Activated CD8-positive, alpha-beta T cell treated with anti-CD3 and anti-CD28 coated beads for 36 hours (primary cell): Measurements from ENCODE around the gene ARRB1. TPM values are rescaled to one million over a fixed set of nuclear protein-coding genes. Genes with fewer than 3 reads are reported as not detected.

Source experiments
- ATAC-seq: fragments of 200-7000 bp; cut with Tn5 transposase; one replicate; pipeline ENCODE4 v1.10.0; 2021; ENCODE audit warnings: mild to moderate bottlenecking, moderate library complexity
- CTCF ChIA-PET: fragments of 350-600 bp; sonication (Branson Sonifier 250); formaldehyde crosslinking; loops from one replicate; lab custom pipeline; 2021; ENCODE audit warnings: antibody characterized with exemption; lab: Charles Lee
- POLR2A ChIA-PET: fragments of 350-600 bp; sonication (Branson Sonifier 250); formaldehyde crosslinking; loops from one replicate; lab custom pipeline; 2021; ENCODE audit warnings: antibody characterized with exemption; lab: Charles Lee
- DNase-seq: peaks from one replicate; pipeline ENCODE4 v3.0.0-alpha.2; 2020
- H3K27ac Mint-ChIP-seq: one replicate; pipeline ENCODE4 v1.8.0; 2021; ENCODE audit warnings: mild to moderate bottlenecking, mixed read lengths
- H3K27me3 Mint-ChIP-seq: one replicate; pipeline ENCODE4 v1.8.0; 2021; ENCODE audit warnings: mixed read lengths
- H3K36me3 Mint-ChIP-seq: one replicate; pipeline ENCODE4 v1.8.0; 2021; ENCODE audit warnings: low read depth, mixed read lengths
- H3K4me1 Mint-ChIP-seq: one replicate; pipeline ENCODE4 v1.8.0; 2021; ENCODE audit warnings: low read depth, mixed read lengths
- H3K4me3 Mint-ChIP-seq: one replicate; pipeline ENCODE4 v1.8.0; 2021; ENCODE audit warnings: mild to moderate bottlenecking, moderate library complexity, mixed read lengths
- H3K9me3 Mint-ChIP-seq: one replicate; pipeline ENCODE4 v1.8.0; 2021; ENCODE audit warnings: mixed read lengths
- intact Hi-C: fragments of 100-400 bp; cut with micrococcal nuclease; formaldehyde crosslinking; loops from one replicate; pipeline ENCODE4 v1.10.0; 2022
- total RNA-seq, 2 experiments: library from RNA; stranded (reverse); gene quantifications; one replicate each; pipeline ENCODE4 v1.2.3, GENCODE V29; 2021
- TF ChIP-seq, protein P1 (sequence below): fragments of 200-600 bp; IDR thresholded peaks from one replicate; pipeline ENCODE4 v1.8.0; 2022; ENCODE audit warnings: antibody characterized with exemption, mild to moderate bottlenecking

The ARRB1 gene
- total RNA-seq, 2 experiments from 2014 or later: 16.2 to 18.8 TPM

DNA sequence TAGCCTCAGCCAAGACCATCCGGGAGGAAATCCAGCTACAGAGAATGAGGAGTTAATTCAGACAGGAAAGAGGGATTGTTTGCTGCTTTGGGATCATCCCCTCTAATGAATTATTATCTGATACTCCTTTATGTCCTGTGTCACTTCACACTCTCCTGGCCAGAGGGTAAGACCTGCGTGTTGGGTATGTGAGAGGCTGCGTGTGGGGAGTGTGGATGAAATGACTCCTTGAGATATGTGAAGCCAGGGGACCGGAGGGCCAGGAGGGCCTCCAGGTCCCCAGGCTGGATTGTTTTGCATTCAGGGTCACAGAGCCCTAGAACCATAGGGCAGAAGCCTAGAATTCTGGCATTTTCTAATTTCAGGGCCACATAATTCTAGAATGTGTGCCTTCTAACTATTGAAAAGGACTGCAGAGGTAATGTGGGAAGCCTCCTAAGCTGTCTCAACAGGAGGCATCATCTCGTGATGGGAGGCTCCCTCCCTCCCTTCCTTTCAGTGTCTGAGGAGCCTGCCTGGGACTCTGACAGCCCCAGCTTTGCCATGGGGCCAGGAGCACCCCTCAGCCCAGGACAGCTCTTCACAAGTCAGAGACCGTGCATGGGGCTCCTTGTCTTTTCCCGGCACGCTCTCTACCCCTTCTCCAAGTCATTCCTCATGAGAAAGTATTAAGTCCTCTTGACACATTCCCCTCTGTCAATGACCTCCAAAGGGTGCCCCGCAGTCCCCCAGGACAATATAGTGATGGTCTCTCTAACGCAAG, 107.2 kb downstream of the ARRB1 start:
- TF ChIP-seq, protein P1, sequence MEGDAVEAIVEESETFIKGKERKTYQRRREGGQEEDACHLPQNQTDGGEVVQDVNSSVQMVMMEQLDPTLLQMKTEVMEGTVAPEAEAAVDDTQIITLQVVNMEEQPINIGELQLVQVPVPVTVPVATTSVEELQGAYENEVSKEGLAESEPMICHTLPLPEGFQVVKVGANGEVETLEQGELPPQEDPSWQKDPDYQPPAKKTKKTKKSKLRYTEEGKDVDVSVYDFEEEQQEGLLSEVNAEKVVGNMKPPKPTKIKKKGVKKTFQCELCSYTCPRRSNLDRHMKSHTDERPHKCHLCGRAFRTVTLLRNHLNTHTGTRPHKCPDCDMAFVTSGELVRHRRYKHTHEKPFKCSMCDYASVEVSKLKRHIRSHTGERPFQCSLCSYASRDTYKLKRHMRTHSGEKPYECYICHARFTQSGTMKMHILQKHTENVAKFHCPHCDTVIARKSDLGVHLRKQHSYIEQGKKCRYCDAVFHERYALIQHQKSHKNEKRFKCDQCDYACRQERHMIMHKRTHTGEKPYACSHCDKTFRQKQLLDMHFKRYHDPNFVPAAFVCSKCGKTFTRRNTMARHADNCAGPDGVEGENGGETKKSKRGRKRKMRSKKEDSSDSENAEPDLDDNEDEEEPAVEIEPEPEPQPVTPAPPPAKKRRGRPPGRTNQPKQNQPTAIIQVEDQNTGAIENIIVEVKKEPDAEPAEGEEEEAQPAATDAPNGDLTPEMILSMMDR: no peak
- ATAC-seq: no peak
- POLR2A ChIA-PET: no interaction called here
- Mint-ChIP-seq H3K4me3 (no peak overlapping the region), H3K36me3 (no peaks in the 10 kb centered on the region), H3K27me3 (peaks cover 26% of the 10 kb centered on the region), H3K4me1 (peaks cover 10% of the 10 kb centered on the region), H3K27ac (no peak overlapping the region), H3K9me3 (no peaks in the 10 kb centered on the region)
- DNase-seq: no peak
- intact Hi-C loops: no loop called here
- CTCF ChIA-PET: interaction anchor here (0.9 to 19.6 kb wide), 5 partner anchors 36 to 222 kb away, joined by 3 to 663 read pairs (median 3); partner anchors contain the start of gene SLCO2B1

DNA sequence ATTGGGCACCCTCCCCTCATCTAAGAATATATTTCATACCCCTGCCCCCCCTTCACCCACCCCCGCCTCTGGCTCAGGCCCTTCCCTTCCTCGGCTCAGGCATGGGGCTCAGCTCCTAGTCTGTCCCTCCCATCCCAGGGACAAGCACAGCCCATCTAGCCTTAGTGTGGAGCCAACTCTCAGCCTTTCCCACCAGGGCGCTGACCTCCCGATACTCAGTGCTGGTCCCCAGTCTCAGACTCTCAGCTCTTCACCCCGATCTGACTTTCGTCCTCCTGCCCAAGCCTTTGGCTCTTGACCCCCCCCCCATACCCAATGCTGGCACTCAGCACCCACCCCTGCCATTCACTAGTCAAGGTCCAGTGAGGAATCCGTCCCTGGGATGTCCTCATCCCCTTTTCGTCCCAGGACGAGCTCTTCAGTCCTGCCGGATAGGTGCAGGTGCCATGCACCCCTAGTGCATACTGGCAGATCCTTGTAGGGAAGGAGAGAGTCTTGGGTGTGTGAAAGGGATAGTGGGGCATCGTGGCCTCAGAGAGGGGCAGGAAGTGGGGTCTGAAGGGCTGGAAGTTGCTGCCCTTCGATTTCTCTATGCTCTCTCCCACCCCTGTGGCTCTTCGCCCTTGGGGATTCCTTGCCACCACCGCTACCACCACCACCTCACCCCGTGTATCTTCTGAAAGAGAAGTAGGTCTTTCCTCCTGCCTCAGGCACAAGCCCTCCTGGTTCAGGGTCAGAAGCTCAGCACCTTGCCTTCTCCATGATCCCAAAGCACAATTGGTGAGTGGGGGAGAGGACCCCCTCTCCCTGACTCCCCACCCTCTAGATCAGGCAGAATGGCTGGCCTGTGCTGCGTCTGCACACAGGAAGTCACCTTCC, 108.5 kb downstream of the ARRB1 start:
- H3K4me3 Mint-ChIP-seq: peak overlapping the region; percentile 67
- ChIA-PET POLR2A (interaction anchor here (0.6 to 2.6 kb wide), 9 partner anchors 8 to 158 kb away, joined by 3 to 15 read pairs (median 3); no protein-coding TSS in a partner anchor), CTCF (interaction anchor here (0.6 to 19.6 kb wide), 30 partner anchors 9 to 489 kb away, joined by 3 to 663 read pairs (median 5); partner anchors contain the start of genes RPS3 and SLCO2B1)
- no peak overlapping the region for H3K27ac Mint-ChIP-seq
- no peaks in the 10 kb centered on the region for H3K9me3 Mint-ChIP-seq
- H3K36me3 Mint-ChIP-seq: no peaks in the 10 kb centered on the region
- H3K4me1 Mint-ChIP-seq: peaks cover 10% of the 10 kb centered on the region
- H3K27me3 Mint-ChIP-seq: peaks cover 26% of the 10 kb centered on the region
- intact Hi-C loops: no loop called here
- no peak for ATAC-seq
- DNase-seq: no peak
- TF ChIP-seq, protein P1: no peak

DNA sequence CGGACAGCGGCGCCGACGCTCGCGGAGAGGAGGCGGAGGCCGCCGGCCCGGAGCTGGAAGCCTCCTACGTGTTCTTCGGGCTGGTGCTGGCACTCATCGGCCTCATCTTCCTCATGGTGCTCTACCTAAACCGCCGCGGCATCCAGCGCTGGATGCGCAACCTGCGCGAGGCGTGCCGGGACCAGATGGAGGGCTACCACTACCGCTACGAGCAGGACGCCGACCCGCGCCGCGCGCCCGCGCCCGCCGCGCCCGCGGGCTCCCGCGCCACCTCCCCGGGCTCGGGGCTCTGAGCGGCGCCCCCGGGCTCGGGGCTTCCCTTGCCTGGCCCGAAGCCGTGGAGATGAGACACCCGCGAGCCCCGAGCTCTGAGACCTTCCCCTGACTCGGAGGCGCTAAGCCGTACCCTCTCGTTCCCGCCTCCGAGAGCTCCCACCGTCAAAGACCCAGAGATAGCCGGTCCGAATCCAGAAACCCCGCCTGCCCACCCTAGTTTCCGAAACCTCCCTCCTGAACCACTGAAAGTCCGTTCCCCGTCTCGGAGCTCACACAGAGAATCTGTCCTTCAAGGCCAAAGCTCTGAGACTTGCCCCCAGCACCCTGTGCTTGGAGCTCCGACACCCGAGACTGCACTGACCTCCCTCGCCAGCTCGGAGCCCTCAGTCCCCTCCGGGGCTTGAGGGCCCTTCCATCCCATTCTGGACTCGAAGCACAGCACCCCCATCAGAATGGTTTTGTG, 109.4 kb downstream of the ARRB1 start:
- POLR2A ChIA-PET: interaction anchor here (0.5 to 2.6 kb wide), 10 partner anchors 9 to 159 kb away, joined by 3 to 15 read pairs (median 3); no protein-coding TSS in a partner anchor
- CTCF ChIA-PET: interaction anchor here (0.6 to 19.6 kb wide), 49 partner anchors 8 to 488 kb away, joined by 3 to 663 read pairs (median 5); partner anchors contain the start of genes NEU3, RPS3 and SLCO2B1
- ATAC-seq (peak; percentile 35), DNase-seq (no peak)
- TF ChIP-seq, protein P1: peak; percentile 31
- peaks cover 26% of the 10 kb centered on the region for H3K27me3 Mint-ChIP-seq
- intact Hi-C loops: no loop called here
- peaks cover 10% of the 10 kb centered on the region for H3K4me1 Mint-ChIP-seq
- no peaks in the 10 kb centered on the region for H3K9me3 Mint-ChIP-seq
- H3K36me3 Mint-ChIP-seq: no peaks in the 10 kb centered on the region
- no peak overlapping the region for H3K27ac Mint-ChIP-seq
- H3K4me3 Mint-ChIP-seq: peak overlapping the region; percentile 67

DNA sequence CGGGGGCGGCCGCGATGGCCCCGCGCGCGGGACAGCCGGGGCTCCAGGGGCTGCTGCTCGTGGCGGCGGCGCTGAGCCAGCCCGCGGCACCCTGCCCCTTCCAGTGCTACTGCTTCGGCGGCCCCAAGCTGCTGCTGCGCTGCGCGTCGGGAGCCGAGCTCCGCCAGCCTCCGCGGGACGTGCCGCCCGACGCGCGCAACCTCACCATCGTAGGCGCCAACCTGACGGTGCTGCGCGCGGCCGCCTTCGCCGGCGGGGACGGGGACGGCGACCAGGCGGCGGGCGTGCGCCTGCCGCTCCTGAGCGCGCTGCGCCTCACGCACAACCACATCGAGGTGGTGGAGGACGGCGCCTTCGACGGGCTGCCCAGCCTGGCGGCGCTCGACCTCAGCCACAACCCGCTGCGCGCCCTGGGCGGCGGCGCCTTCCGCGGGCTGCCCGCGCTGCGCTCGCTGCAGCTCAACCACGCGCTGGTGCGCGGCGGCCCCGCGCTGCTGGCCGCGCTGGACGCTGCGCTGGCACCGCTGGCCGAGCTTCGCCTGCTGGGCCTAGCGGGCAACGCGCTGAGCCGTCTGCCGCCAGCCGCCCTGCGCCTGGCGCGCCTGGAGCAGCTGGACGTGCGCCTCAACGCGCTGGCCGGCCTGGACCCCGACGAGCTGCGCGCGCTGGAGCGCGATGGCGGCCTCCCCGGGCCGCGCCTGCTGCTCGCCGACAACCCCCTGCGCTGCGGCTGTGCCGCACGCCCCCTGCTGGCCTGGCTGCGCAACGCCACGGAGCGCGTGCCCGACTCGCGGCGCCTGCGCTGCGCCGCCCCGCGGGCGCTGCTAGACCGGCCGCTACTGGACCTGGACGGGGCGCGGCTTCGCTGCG, 110.2 kb downstream of the ARRB1 start:
- peak; percentile 83 for DNase-seq
- peak; percentile 95 for ATAC-seq
- H3K36me3 Mint-ChIP-seq: no peaks in the 10 kb centered on the region
- peak overlapping the region; percentile 62 for H3K4me3 Mint-ChIP-seq
- H3K9me3 Mint-ChIP-seq: no peaks in the 10 kb centered on the region
- TF ChIP-seq, protein P1: peak; percentile 92
- intact Hi-C loops: no loop called here
- POLR2A ChIA-PET: interaction anchor here (1.0 to 2.6 kb wide), 7 partner anchors 10 to 160 kb away, joined by 3 to 15 read pairs (median 4); no protein-coding TSS in a partner anchor
- H3K4me1 Mint-ChIP-seq: peaks cover 10% of the 10 kb centered on the region
- H3K27ac Mint-ChIP-seq: no peak overlapping the region
- CTCF ChIA-PET: interaction anchor here (0.7 to 19.6 kb wide), 55 partner anchors 8 to 487 kb away, joined by 3 to 663 read pairs (median 5); partner anchors contain the start of genes NEU3, RPS3 and SLCO2B1
- peaks cover 29% of the 10 kb centered on the region for H3K27me3 Mint-ChIP-seq
